GM18870 (cell line): Measurements from ENCODE around the gene PARD6A.
A peak's percentile ranks its signal among the peaks of the same experiment; 100 is the strongest.

Source experiments
- ATAC-seq: cut with Tn5 transposase; IDR thresholded peaks from one replicate; pipeline ENCODE4 v1.9.1; 2021; ENCODE audit warnings: moderate library complexity; ENCODE audit not compliant: unreplicated experiment

The PARD6A gene

DNA sequence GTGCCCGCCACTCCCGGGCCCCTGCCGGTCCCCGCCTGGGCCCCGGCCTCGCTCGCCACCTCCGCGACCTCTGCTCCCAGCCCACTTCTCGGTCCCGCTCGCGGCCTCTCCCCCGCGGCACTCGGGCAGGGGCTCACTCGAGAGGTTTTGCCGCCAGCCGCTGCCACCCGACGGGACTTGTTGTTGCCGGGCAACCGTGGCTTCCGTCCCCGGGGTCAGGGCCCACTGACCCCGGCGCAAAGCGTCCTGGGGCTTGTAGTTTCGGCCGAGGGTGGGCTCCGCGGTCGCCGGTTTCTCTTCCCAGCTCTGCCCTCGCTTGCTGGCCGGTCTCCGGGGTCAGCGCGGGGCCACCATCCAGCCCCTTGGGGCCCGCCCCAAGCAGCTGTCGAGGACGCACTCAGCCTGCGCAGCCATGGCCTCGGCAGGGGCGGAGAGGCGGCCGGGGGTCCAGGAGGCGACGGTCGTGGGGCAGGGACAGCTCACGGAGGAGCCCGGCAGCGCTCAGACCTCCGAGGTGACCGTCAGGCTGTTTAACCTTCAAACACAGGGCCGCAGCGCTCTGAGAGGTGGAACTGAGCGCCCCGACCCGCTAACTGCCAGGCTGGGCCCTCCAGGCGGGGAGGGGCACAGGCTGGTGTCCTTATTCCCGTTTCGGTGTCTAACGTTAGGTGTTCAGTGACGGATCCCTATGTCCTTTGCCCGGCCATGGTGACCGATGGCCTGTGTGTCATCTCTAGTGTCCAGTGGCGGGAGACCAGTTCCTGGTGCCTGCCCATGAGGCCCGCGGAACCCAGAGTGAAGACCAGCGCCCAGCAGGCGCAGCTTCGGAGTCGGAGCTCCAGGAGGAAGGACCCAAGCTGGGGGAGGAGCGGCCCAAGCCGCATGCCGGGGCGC is 6.0 kb downstream of the PARD6A start, which contains the start of the genes C16orf86 and ENKD1:
Gene C16orf86, plus strand, starts transcription at position 256 of the 894 bp plus-strand sequence. Its CDS starts 157 bp downstream, at position 413.
Gene ENKD1, minus strand, starts transcription at position 192 of the 894 bp plus-strand sequence. CDS start 308 bp downstream, outside the sequence.
- ATAC-seq = no peak

DNA sequence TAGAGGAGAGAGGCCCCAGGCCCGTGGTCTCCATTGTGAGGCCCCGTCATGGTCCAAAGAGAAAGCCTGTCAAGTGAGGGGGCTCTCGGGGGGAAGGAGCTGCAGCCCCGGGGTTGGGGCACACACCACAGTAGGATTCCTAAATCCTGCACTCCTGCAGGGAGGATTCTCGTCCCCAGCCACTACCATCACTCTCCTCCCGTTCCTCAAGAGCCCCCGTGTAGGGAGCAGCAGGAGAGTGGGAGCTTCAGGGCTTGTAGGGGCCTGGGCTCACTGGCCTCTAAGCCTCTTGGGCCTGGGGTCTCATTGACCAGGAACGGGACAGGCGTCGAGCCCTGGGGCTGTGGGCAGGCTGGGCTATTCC is 6.7 kb downstream of the PARD6A start:
- ATAC-seq = no peak

DNA sequence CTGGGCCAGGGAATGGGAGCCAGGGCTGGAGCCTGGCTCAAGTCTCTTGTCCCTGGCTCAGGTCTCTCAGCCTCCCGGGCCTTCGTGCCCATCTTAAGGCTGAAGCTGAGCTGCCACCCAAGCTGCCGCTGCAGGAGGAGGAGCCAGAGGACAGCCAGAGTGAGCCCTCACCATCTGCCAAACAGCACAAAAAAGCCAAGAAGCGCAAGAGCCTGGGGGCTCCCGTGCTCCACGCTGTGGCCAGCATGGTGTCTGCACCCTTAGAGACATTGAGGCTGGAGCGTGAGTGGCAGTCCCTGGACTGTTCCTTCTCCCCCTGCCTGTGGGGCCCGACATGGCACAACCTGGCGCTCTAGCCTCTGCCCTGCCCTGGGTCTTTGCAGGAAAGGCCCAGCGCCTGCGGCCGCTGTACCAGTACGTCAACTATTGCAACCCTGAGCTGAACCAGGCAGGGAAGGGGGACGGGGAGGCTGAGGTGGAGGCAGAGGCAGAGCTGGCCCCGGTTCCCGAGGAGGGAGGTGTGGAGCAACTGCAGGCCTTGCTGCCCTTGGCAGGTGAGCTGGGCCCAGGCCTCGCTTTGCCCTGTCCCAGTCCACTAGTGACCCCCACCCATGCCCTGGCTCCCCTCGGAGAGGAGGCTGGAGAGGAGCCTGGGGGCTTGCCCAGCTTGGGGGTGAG is 7.2 kb downstream of the PARD6A start:
- ATAC-seq = peak; percentile 68

DNA sequence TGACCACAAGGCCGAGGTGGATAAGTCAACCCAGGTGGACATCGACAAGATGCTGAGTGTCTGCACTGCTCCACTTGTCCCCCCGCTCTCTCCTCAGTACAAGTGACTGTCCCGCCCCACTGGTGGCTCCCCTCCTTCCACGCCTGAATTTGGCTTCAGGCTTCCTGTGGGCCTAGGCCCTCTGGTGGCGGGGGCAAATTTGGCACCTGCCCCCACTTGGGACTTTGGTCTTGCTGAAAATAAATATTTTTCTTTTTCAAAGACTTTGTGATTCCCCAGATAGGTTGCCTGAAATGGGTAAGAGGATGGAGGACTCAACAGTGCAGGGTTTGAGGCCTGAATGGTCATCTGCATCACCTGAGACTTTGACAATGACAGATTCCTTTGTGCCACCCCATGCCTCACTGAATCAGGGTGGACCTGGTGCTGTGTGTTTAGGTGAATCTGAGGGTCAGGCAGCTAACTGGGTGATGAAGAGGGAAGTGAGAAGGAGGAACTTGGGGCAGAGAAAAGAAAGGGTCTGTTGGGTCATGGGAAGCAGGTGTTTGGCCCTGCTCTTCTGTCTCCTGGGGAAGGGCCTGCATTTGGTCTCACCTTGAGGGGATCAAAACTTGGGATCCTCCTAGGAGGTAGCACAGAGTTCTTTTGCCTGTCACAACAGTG is 7.9 kb downstream of the PARD6A start:
- ATAC-seq = no peak

DNA sequence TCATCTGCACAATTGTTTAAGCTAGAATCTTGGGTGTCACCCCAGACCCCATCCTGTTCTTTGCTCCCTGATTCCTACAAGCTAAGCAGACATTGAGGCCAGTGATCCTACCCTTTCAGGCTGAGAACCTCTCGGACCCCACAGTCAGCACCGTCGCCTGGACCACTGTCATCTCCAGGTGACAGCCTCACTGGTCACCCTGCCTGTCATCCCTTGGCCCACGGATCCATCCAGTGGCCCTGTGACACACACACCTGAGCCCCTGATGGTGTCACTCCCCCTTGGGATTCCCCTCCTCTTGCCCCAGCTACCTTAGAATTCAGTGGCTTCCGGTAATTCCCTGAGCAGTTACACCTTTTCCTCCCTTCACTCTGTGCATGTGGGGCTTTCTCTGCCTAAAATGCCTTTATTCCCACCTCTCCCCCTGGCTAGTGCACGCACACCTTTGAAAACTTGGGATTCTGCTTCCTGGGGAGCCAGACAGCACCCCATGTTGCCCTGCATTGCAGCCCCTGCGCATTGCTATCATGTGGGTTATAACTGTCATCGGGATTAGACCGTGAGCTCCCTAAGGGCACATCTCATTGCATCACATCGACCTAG is 8.8 kb downstream of the PARD6A start:
- ATAC-seq = no peak

DNA sequence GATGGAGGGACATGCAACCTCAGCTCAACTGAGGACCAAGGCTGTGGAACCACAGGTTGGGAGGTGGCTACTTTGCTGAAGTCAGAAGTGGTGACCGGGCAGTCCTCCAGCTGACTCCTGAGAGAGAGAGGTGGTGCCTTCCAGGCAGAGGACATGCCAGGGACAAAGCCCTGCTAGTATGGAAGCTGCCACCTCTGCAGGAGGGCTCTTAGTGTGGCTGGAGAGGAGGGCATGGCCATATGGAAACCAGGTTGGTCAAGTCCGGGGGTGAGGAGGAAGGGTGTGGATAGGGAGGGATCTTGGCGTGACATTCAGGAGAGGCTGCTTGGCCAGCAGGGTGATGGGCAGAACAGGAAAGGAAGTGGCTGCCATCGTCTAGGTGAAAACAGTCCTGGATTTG is 11.5 kb downstream of the PARD6A start:
- ATAC-seq = no peak

DNA sequence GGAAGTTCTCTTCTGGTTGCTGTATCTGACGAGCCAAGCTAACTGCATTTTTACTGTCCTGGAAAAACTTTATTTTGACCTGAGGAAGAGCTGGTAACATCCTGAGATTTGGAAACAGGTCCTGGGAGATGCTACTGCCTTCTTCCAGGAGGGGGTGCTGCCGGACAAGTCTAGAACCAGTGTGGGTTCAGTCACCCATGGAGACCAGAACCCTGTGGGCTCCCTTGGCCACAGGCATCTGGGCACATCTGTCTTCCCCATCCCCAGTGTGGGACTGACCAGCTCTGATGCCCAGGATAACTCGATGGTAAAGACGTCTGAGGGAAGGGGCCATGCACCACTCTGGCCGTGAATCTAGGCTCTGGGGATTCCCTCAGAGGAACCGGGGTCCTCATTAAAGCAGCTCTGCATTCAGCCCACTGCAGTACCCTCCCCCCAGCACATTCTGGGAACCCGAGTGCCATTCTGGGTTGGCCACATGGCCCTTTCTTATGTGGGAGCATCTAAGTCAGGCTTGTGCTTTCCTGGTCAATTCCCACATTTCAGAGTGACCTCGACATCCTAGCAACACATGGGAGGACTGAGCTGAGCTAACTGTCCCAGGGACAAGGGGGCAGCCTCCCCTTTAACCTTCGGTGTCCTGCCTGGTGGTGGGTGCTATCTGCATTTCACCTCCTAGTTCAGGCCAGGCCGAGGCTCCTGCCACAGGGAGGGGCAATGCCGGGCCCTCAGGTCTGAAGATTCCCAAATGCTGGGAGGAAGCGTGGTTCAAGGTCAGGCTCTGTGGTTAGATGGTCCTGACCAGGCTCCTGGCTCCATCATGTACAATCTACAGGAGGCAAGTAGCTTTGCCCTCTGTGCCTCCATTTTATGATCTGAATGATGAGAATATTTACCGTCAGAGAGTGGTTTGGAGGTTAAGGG is 12.2 kb downstream of the PARD6A start:
- ATAC-seq = no peak

DNA sequence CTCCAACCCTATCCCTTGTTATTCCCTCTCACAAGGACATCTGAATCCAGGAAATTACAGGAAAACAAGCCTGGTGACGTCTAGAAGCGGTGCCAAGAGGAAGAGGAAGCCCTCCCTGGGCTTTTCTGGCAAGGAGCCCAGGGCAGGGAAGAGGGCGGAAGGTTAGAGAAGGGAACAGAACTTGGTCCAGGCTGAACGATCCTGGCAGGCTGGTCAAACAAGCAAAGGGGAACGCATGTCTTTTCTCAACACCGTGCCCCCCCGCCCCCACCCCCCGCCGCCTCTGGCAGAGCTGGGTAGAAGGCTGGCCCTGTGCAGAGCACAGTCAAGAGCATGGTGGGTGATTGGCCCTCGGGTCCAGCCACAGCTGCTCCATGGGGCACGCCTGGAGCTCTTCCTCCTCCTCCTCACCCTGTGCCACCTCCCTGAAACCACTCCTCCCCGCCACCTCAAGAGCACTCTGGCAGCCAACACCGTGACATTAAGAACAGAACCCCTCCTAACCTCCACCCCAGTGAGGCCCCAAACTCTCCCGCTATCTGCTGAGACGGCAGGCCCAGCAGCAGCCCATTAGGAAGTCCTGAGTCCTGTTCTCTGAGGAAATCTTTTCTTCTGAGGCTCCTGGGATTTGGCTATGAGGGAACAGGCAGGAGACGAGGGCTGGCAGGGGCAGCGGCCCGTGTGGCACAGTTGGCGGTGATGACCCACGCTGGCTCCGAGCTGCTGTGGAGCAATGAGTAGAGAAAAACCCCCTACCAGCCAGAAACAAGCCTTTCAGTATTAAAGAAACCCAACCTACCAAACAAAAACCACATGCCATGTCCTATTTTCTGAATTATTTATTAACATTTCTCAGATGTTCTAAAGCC is 13.2 kb downstream of the PARD6A start:
- ATAC-seq = no peak

DNA sequence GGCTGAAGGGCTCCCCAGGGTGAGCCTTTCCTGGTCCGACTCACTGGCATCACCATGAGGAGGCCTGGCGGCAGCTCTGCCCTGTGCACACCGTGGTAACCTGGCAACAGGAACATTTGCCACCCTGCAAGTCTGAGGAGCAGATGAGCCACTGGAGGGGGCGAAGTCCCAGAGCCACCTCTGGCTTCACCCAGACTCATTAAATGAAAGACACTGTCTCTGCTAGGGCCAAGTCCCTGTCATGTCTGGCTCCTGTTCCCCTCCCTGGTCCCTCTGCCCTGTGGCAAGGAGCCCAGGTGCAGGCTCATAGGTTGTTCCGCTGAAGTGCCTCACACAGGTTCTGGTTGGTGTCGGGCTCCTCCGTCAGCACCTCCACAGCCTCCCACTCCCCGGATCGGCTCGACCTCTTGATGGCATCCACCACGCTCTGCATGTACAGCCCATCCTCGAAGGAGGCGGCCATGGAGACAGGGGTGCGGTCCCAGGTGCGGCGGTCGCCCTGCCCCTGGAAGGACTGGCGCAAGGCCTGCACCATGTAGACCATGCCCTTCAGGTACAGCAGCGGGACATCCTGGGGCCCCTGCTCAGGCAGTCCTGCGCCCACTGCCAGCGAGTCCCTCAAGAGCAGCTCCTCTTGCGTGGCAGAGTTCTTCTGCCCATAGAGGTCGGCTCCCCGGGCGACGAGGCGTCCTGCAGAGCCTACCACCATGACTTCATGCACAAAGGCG is 14.3 kb downstream of the PARD6A start:
- ATAC-seq = no peak

DNA sequence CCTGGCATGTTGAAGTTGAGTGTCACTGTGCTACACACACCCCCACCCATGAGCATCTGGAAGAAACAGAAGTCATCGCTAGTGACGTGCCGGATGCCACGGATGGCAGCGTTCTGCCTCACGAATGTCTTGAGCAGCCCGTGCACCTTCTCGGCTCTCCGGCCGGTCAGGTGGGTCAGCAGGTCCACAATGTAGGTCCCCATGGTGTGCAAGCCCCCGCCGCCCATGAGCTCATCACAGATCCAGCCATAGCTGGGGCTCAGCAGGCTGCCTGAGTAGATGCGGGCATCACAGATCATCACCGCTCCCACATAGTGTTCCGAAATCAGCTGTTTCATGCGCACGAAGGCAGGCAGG is 14.8 kb downstream of the PARD6A start:
- ATAC-seq = no peak

DNA sequence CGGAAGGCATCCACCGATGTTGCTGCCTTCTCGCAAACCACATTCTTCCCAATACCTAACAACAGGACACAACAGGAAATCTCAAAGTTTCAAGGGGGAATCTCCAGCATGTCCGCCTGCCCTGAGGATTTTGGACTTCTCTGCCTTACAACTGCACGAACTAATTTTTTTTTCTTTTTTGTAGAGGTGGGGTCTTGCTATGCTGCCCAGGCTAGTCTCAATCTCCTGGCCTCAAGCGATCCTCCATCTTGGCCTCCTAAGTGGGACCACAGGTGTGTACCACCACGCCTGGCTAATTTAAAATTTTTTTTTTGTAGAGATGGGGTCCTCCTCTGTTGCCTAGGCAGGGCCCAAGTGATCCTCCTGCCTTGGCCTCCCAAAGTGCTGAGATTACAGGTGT is 15.2 kb downstream of the PARD6A start:
- ATAC-seq = no peak

DNA sequence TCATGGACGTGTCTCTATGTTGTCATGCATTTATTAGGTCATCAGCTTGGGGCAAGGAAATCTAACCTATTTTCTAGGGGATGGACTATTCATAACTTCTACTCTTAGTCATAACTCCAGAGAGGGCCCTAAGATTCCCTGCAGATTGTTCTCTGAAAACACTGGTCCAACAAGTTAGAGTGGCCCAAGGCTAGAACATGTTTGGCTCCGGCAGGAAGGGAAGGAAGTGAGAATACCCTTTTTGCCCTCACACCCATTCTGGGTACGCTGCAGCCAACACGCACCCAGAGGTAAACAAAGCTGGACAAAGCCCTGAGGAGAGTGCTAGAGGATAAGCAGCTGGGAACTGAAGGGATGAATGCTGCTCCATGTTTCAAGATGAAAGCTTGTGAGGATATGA is 15.8 kb downstream of the PARD6A start:
- ATAC-seq = no peak

DNA sequence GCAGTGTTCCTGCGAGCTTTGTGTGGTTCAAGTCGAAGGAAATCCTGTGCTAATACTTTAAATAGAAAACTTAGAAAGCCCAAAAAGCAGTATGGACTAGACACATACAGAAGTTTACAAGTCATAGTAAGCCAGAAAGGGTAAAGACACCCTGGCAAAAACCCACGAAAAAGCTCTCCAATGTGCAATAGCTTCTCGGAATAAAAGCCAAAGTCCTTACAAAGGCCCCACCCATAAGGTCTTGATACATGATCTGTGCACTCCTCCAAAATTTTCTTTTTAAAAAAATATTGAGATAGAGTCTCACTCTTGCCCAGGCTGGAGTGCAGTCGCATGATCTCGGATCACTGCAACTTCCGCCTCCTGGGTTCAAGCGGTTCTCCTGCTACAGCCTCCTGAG is 16.2 kb downstream of the PARD6A start:
- ATAC-seq = no peak

DNA sequence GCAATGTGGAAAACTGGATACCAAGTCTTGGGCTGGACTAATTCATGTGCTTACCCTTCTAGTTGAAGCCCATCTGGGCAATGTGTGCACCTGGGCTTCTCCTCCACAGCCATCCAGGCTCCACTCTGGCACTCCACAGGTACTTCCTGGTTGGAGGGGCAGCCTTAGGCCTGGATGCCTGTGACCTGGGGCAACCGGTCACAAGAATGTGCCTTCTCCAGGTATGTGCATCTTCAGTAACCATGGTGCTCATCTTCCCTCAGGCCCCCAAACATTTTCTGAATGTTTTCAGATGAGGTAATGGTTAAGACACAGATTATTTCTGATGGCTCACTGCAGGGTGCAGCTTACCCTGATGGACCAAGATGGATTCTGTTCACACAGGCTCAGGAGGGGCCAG is 17.0 kb downstream of the PARD6A start:
- ATAC-seq = no peak

DNA sequence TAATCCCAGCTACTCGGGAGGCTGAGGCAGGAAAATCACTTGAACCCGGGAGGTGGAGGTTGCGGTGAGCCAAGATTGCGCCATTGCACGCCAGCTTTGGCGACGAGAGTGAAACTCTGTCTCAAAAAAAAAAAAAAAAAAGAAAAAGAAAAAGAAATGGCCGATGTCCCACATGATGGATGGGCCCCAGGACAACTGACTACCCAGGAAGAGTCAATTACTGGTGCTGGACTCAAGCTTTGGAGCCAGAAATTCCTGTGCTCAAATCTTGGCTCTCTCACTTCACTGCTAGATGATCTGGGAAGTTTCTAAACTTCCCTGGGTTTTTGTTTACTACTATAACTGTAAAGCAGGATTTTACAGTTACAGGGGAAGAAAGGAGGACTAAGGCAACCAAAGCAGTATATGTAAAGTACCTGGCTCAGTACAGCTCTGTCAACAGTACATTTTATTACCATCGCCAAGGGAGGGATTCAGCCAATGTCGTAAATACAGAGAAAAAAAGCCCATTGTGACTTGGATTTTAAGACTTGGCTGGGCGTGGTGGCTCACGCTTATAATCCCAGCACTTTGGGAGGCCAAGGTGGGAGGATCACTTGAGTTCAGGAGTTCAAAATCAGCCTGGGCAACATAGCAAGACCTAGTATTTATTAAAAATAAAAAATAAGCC is 17.7 kb downstream of the PARD6A start:
- no peak for ATAC-seq

DNA sequence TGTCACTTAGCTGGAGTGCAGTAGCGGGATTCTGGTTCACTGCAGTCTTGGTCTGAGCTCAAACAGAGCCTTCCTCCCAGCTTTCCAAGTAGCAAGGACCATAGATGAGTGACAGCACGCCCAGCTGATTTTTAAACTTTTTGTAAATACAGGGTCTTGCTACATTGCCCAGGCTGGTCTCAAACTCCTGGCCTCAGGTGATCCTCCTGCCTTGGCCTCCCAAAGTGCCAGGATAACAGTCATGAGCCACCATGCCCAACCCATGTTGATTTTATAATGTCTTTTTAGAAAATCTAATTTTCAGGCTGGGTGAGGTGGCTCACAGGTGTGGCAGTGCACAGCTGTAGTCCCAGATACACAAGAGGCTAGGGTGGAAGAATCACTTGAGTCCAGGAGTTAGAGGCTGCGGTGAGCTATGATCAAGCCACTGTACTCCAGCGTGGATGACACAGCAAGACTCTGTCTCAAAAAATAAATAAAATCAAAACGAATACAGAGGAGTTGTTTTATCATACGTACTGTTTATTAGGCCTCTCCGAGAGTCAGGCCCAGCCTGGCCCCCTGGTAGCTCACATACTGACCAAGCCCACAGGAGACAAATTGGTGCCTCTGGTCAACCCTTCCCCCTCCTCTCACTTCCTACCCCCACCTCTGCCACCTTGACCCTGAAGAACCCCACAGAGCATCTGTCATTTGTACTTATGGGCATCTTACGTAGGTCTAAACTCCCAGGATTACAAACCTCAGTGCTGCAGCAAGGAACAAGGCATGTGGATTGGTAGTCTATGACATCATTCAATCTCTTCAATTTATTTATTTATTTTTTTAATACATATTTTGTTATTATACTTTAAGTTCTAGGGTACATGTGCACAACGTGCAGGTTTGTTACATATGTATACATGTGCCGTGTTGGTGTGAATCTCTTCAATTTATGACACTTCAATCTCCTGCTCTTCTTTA is 19.5 kb downstream of the PARD6A start:
- ATAC-seq = no peak

DNA sequence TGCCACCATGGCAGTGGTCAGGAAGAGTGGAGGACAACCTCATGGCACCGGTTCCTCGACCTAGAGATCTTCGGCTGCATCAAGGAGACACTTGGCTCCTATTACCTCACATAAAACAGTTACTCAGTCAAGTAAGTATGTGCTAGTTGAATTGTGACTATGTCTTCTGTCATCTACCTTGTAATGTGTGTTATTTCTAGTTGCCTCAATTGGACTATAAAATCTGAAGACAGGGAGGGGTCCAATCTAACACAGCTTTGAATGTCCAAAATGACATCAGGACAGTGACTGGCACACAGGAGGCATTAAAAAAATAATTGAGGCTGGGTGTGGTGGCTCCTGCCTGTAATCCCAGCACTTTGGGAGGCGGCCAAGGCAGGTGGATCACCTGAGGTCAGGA is 23.0 kb downstream of the PARD6A start:
- ATAC-seq = no peak
